ENCODE results near the gene FCHSD2.
"Not testable (repeated sequence)": the region's sequence is repeated elsewhere in the genome, so short reads cannot be mapped to it uniquely, and the experiment has no call there.

The FCHSD2 gene

GRCh38 chr11:72838691-72839305, 303.3 kb downstream of the FCHSD2 start:
- Mint-ChIP-seq H3K9me3 (no peaks in the 10 kb centered on the region), H3K4me3 (no peak overlapping the region), H3K27me3 (no peaks in the 10 kb centered on the region), H3K27ac (no peak overlapping the region), H3K4me1 (ENCODE audit: low read depth) (peaks cover 26% of the 10 kb centered on the region), H3K36me3 (ENCODE audit: low read depth) (peaks cover 91% of the 10 kb centered on the region)
- intact Hi-C loops (cut with micrococcal nuclease) = no loop called here

GRCh38 chr11:72836111-72836510, 306.0 kb downstream of the FCHSD2 start:
- H3K9me3 Mint-ChIP-seq = no peaks in the 10 kb centered on the region
- intact Hi-C loops (cut with micrococcal nuclease) = no loop called here
- H3K36me3 Mint-ChIP-seq (ENCODE audit: low read depth) = peaks cover 88% of the 10 kb centered on the region
- no peak overlapping the region for H3K4me3 Mint-ChIP-seq
- H3K27me3 Mint-ChIP-seq = no peaks in the 10 kb centered on the region
- peaks cover 44% of the 10 kb centered on the region for H3K4me1 Mint-ChIP-seq (ENCODE audit: low read depth)
- peak overlapping the region; percentile 76 for H3K27ac Mint-ChIP-seq

- H3K4me1 Mint-ChIP-seq (ENCODE audit: low read depth) = peaks cover 56% of the 10 kb centered on the region
- no peaks in the 10 kb centered on the region for H3K27me3 Mint-ChIP-seq
- intact Hi-C loops (cut with micrococcal nuclease) = no loop called here
- peaks cover 88% of the 10 kb centered on the region for H3K36me3 Mint-ChIP-seq (ENCODE audit: low read depth)
- no peak overlapping the region for H3K4me3 Mint-ChIP-seq
- H3K9me3 Mint-ChIP-seq = no peaks in the 10 kb centered on the region
- peak overlapping the region; percentile 76 for H3K27ac Mint-ChIP-seq
Measured at GRCh38 chr11:72834905-72835304, 307.2 kb downstream of the FCHSD2 start.

GRCh38 chr11:72833811-72834493, 308.2 kb downstream of the FCHSD2 start:
- H3K4me1 Mint-ChIP-seq (ENCODE audit: low read depth) = peaks cover 53% of the 10 kb centered on the region
- no peaks in the 10 kb centered on the region for H3K9me3 Mint-ChIP-seq
- peaks cover 88% of the 10 kb centered on the region for H3K36me3 Mint-ChIP-seq (ENCODE audit: low read depth)
- peak overlapping the region; percentile 76 for H3K27ac Mint-ChIP-seq
- H3K27me3 Mint-ChIP-seq = no peaks in the 10 kb centered on the region
- no peak overlapping the region for H3K4me3 Mint-ChIP-seq
- intact Hi-C loops (cut with micrococcal nuclease) = loop anchor here (2.0 kb wide), 1 partner anchor 345 kb away; no protein-coding TSS in a partner anchor

GRCh38 chr11:72833083-72833733, 308.9 kb downstream of the FCHSD2 start:
- H3K36me3 Mint-ChIP-seq (ENCODE audit: low read depth) = peaks cover 88% of the 10 kb centered on the region
- intact Hi-C loops (cut with micrococcal nuclease) = loop anchor here (2.0 kb wide), 1 partner anchor 346 kb away; no protein-coding TSS in a partner anchor
- peak overlapping the region; percentile 15 for H3K27ac Mint-ChIP-seq
- H3K9me3 Mint-ChIP-seq = no peaks in the 10 kb centered on the region
- no peaks in the 10 kb centered on the region for H3K27me3 Mint-ChIP-seq
- no peak overlapping the region for H3K4me3 Mint-ChIP-seq
- peaks cover 60% of the 10 kb centered on the region for H3K4me1 Mint-ChIP-seq (ENCODE audit: low read depth)

- Mint-ChIP-seq H3K4me1 (ENCODE audit: low read depth) (peaks cover 65% of the 10 kb centered on the region), H3K4me3 (no peak overlapping the region), H3K9me3 (no peaks in the 10 kb centered on the region), H3K27me3 (no peaks in the 10 kb centered on the region), H3K27ac (peak overlapping the region; percentile 15), H3K36me3 (ENCODE audit: low read depth) (peaks cover 88% of the 10 kb centered on the region)
- intact Hi-C loops (cut with micrococcal nuclease) = loop anchor here (2.0 kb wide), 1 partner anchor 346 kb away; no protein-coding TSS in a partner anchor
Measured at GRCh38 chr11:72832301-72833082, 309.6 kb downstream of the FCHSD2 start.

GRCh38 chr11:72831521-72832300, 310.4 kb downstream of the FCHSD2 start:
- H3K4me1 Mint-ChIP-seq (ENCODE audit: low read depth) = peaks cover 73% of the 10 kb centered on the region
- H3K4me3 Mint-ChIP-seq = no peak overlapping the region
- intact Hi-C loops (cut with micrococcal nuclease) = loop anchor here (2.0 kb wide), 1 partner anchor 347 kb away; no protein-coding TSS in a partner anchor
- peaks cover 89% of the 10 kb centered on the region for H3K36me3 Mint-ChIP-seq (ENCODE audit: low read depth)
- no peaks in the 10 kb centered on the region for H3K27me3 Mint-ChIP-seq
- H3K9me3 Mint-ChIP-seq = no peaks in the 10 kb centered on the region
- peak overlapping the region; percentile 15 for H3K27ac Mint-ChIP-seq

GRCh38 chr11:72829884-72830533, 312.1 kb downstream of the FCHSD2 start:
- Mint-ChIP-seq H3K4me3 (no peak overlapping the region), H3K27ac (peak overlapping the region; percentile 77), H3K4me1 (ENCODE audit: low read depth) (peaks cover 76% of the 10 kb centered on the region), H3K9me3 (no peaks in the 10 kb centered on the region), H3K27me3 (no peaks in the 10 kb centered on the region), H3K36me3 (ENCODE audit: low read depth) (peaks cover 91% of the 10 kb centered on the region)
- intact Hi-C loops (cut with micrococcal nuclease) = no loop called here

- peaks cover 78% of the 10 kb centered on the region for H3K4me1 Mint-ChIP-seq (ENCODE audit: low read depth)
- H3K27ac Mint-ChIP-seq = peak overlapping the region; percentile 77
Measured at GRCh38 chr11:72829178-72829577, 312.9 kb downstream of the FCHSD2 start.

GRCh38 chr11:72828692-72829101, 313.4 kb downstream of the FCHSD2 start:
- no peak overlapping the region for H3K4me3 Mint-ChIP-seq
- H3K27me3 Mint-ChIP-seq = no peaks in the 10 kb centered on the region
- H3K9me3 Mint-ChIP-seq = no peaks in the 10 kb centered on the region
- peak overlapping the region; percentile 77 for H3K27ac Mint-ChIP-seq
- H3K4me1 Mint-ChIP-seq (ENCODE audit: low read depth) = peaks cover 82% of the 10 kb centered on the region
- intact Hi-C loops (cut with micrococcal nuclease) = no loop called here
- peaks cover 97% of the 10 kb centered on the region for H3K36me3 Mint-ChIP-seq (ENCODE audit: low read depth)

More at GRCh38 chr11:72829178-72829577, 312.9 kb downstream of the FCHSD2 start:
- H3K4me3 Mint-ChIP-seq = no peak overlapping the region
- H3K9me3 Mint-ChIP-seq = no peaks in the 10 kb centered on the region
- peaks cover 93% of the 10 kb centered on the region for H3K36me3 Mint-ChIP-seq (ENCODE audit: low read depth)
- intact Hi-C loops (cut with micrococcal nuclease) = no loop called here
- H3K27me3 Mint-ChIP-seq = no peaks in the 10 kb centered on the region

GRCh38 chr11:72828081-72828567, 314.0 kb downstream of the FCHSD2 start:
- Mint-ChIP-seq H3K4me3 (peak overlapping the region; percentile 37), H3K9me3 (no peaks in the 10 kb centered on the region), H3K4me1 (ENCODE audit: low read depth) (peaks cover 86% of the 10 kb centered on the region), H3K27me3 (no peaks in the 10 kb centered on the region), H3K36me3 (ENCODE audit: low read depth) (peaks cover 100% of the 10 kb centered on the region), H3K27ac (peak overlapping the region; percentile 77)
- intact Hi-C loops (cut with micrococcal nuclease) = no loop called here

GRCh38 chr11:72827656-72828055, 314.5 kb downstream of the FCHSD2 start:
- Mint-ChIP-seq H3K36me3 (ENCODE audit: low read depth) (peaks cover 100% of the 10 kb centered on the region), H3K4me1 (ENCODE audit: low read depth) (peaks cover 81% of the 10 kb centered on the region), H3K27ac (peak overlapping the region; percentile 77), H3K4me3 (peak overlapping the region; percentile 37)
- H3K27me3 Mint-ChIP-seq; intact Hi-C loops (cut with micrococcal nuclease); H3K9me3 Mint-ChIP-seq: not testable (repeated sequence)
